ENCODE data around the gene KAZN.

DNA sequence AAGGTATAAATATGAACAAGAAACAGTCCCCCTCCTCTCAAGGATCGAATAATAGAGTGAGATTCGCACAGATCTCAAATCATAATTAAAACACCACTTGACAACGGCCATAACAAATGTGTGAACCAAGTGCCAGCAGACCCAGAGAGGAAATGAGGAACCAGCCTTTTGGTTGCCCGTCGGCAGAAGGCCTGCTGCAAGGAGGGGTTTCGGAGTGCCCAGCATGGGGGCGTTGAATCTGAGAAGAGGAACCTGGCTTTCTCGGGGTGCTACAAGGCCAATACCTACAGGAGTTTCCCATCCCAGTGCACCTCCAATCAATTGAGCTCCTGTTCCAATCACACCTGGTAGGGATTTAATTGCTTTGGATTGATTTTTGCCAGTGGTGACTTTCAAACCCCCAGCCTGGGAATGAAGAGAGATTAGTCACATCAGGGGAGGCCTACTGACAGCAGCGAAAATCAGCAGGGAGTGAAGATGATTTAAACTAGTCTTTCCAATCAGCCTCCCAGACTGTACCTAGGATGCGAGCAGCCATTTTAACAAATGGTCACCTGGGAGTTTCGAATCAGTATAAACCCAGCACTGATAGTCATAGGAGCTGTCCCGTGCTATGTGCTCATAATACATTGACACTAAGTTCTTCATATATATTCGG, 263.8 kb downstream of the KAZN start:
- TF ChIP-seq, protein P1, sequence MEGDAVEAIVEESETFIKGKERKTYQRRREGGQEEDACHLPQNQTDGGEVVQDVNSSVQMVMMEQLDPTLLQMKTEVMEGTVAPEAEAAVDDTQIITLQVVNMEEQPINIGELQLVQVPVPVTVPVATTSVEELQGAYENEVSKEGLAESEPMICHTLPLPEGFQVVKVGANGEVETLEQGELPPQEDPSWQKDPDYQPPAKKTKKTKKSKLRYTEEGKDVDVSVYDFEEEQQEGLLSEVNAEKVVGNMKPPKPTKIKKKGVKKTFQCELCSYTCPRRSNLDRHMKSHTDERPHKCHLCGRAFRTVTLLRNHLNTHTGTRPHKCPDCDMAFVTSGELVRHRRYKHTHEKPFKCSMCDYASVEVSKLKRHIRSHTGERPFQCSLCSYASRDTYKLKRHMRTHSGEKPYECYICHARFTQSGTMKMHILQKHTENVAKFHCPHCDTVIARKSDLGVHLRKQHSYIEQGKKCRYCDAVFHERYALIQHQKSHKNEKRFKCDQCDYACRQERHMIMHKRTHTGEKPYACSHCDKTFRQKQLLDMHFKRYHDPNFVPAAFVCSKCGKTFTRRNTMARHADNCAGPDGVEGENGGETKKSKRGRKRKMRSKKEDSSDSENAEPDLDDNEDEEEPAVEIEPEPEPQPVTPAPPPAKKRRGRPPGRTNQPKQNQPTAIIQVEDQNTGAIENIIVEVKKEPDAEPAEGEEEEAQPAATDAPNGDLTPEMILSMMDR (IDR thresholded peaks at IDR 0.05) = no peak
- TF ChIP-seq POLR2A (IDR thresholded peaks at IDR 0.05; ENCODE audit: low read length) (no peak), ZNF302 (CRISPR knock-in tag; IDR thresholded peaks at IDR 0.05) (no peak), EP300 (IDR thresholded peaks at IDR 0.05) (no peak), RNF2 (IDR thresholded peaks at IDR 0.05; ENCODE audit: borderline replicate concordance, low read depth) (no peak)
- TF ChIP-seq, protein P2, sequence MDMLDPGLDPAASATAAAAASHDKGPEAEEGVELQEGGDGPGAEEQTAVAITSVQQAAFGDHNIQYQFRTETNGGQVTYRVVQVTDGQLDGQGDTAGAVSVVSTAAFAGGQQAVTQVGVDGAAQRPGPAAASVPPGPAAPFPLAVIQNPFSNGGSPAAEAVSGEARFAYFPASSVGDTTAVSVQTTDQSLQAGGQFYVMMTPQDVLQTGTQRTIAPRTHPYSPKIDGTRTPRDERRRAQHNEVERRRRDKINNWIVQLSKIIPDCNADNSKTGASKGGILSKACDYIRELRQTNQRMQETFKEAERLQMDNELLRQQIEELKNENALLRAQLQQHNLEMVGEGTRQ (IDR thresholded peaks at IDR 0.05) = no peak
- TF ChIP-seq, protein P3, sequence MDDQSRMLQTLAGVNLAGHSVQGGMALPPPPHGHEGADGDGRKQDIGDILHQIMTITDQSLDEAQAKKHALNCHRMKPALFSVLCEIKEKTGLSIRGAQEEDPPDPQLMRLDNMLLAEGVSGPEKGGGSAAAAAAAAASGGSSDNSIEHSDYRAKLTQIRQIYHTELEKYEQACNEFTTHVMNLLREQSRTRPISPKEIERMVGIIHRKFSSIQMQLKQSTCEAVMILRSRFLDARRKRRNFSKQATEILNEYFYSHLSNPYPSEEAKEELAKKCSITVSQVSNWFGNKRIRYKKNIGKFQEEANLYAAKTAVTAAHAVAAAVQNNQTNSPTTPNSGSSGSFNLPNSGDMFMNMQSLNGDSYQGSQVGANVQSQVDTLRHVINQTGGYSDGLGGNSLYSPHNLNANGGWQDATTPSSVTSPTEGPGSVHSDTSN (IDR thresholded peaks at IDR 0.05) = no peak

Data from A549 (cell line).